OCI-LY7 (cell line): ENCODE data around the gene CORIN.

Source experiments
- CTCF ChIP-seq: fragments of 200-600 bp; sonication (generic); conservative IDR thresholded peaks from 2 replicates; pipeline ENCODE4 v1.5.1; 2014; ENCODE audit warnings: mild to moderate bottlenecking, antibody characterized with exemption, low read length, moderate library complexity, mixed read lengths
- EZH2phosphoT487 ChIP-seq: fragments of 200-600 bp; sonication (generic); IDR thresholded peaks from 2 replicates; pipeline ENCODE4 v1.6.1; 2018; ENCODE audit warnings: low read depth, borderline replicate concordance, mild to moderate bottlenecking, mixed run types, antibody characterized with exemption, low read length, moderate library complexity, mixed read lengths

GRCh38 chr4:47809654-47810203, 28.1 kb downstream of the CORIN start:
- TF ChIP-seq CTCF (no peak), EZH2phosphoT487 (no peak)
